HL-60 (cell line): ENCODE measurements around the gene SIPA1.
"Not testable (repeated sequence)": the region's sequence is repeated elsewhere in the genome, so short reads cannot be mapped to it uniquely, and the experiment has no call there.

ENCODE experiments used
- DNase-seq, 2 experiments: peaks; one replicate each; pipeline ENCODE4 v3.0.0-alpha.2; 2010 to 2020; ENCODE audit warnings: low read depth in 1 of 2, low spot score in 1 of 2
- H3K27ac ChIP-seq: fragments of 250-450 bp; sonication (Bioruptor Pico); replicated peaks from 2 replicates; pipeline ENCODE4 v1.5.1; 2020; ENCODE audit warnings: mild to moderate bottlenecking, moderate library complexity
- H3K27me3 ChIP-seq: fragments of 250-450 bp; sonication (Bioruptor Pico); 2 replicates; pipeline ENCODE4 v1.5.1; 2021; ENCODE audit warnings: mild to moderate bottlenecking, moderate library complexity; ENCODE audit not compliant: insufficient read depth, poor library complexity, severe bottlenecking
- H3K4me3 ChIP-seq: replicated peaks from 2 replicates; pipeline ENCODE4 v1.5.1; 2011; ENCODE audit warnings: mild to moderate bottlenecking, control low read depth, low read length; ENCODE audit not compliant: insufficient read depth
- GABPA ChIP-seq: IDR thresholded peaks from 2 replicates; pipeline ENCODE4 v1.6.1; 2012; ENCODE audit warnings: low read depth
- POLR2AphosphoS5 ChIP-seq: IDR thresholded peaks from 2 replicates; pipeline ENCODE4 v1.6.1; 2012; ENCODE audit warnings: low read depth
- REST ChIP-seq: IDR thresholded peaks from 2 replicates; pipeline ENCODE4 v1.6.1; 2012; ENCODE audit warnings: low read depth; ENCODE audit not compliant: insufficient replicate concordance
- SPI1 ChIP-seq: IDR thresholded peaks from 2 replicates; pipeline ENCODE4 v1.6.1; 2012; ENCODE audit warnings: low read depth, mild to moderate bottlenecking, borderline replicate concordance
- TF ChIP-seq, protein P1 (sequence below): IDR thresholded peaks from one replicate; pipeline ENCODE4 v1.5.1; 2011; ENCODE audit warnings: low read length, control low read depth, inconsistent platforms; ENCODE audit not compliant: insufficient read depth

Gene SIPA1

GRCh38 chr11:65634905-65635731 is 2.8 kb upstream of the SIPA1 start:
- TF ChIP-seq GABPA, result no peak
- TF ChIP-seq, protein P1, sequence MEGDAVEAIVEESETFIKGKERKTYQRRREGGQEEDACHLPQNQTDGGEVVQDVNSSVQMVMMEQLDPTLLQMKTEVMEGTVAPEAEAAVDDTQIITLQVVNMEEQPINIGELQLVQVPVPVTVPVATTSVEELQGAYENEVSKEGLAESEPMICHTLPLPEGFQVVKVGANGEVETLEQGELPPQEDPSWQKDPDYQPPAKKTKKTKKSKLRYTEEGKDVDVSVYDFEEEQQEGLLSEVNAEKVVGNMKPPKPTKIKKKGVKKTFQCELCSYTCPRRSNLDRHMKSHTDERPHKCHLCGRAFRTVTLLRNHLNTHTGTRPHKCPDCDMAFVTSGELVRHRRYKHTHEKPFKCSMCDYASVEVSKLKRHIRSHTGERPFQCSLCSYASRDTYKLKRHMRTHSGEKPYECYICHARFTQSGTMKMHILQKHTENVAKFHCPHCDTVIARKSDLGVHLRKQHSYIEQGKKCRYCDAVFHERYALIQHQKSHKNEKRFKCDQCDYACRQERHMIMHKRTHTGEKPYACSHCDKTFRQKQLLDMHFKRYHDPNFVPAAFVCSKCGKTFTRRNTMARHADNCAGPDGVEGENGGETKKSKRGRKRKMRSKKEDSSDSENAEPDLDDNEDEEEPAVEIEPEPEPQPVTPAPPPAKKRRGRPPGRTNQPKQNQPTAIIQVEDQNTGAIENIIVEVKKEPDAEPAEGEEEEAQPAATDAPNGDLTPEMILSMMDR, result no peak
- TF ChIP-seq SPI1, result no peak
- no peak for TF ChIP-seq REST
- Histone ChIP-seq H3K27me3 (no peaks in the 10 kb centered on the region), H3K4me3 (no peak overlapping the region), H3K27ac (no peak overlapping the region)
- no peak for DNase-seq

DNA sequence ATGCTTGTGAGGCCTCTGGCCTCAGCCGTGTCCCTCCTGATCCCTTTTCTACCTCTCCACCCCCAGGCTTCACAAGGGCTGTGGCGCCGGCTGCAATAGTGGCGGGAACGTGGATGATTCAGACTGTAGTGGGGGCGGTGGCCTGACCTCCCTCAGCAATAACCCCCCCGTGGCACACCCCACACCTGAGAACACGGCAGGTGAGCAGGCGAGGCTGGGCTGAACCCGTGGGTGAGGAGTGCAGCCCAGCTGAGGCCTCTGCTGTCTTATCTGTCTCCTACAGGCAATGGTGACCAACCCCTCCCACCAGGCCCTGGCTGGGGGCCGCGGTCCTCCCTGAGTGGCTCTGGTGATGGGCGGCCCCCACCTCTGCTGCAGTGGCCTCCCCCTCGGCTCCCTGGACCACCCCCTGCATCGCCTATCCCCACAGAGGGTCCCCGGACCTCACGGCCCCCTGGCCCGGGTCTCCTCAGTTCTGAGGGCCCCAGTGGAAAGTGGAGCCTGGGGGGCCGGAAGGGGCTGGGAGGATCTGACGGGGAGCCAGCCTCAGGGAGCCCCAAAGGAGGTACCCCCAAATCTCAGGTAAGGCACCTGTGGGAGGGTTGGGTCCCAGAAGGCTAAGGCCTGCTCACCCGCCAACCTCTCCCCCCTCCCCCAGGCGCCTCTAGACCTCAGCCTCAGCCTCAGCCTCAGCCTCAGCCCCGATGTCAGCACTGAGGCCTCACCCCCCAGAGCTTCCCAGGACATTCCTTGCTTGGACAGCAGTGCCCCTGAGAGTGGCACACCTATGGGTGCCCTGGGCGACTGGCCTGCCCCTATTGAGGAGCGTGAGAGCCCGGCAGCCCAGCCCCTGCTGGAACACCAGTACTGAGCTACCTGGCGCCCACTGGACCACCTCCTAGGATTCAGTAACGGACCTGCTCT is 1.5 kb upstream of the SIPA1 start:
- TF ChIP-seq, protein P1, result no peak
- TF ChIP-seq SPI1, result no peak
- Histone ChIP-seq H3K27ac (no peak overlapping the region), H3K27me3 (no peaks in the 10 kb centered on the region), H3K4me3 (no peak overlapping the region)
- no peak for DNase-seq

- TF ChIP-seq, protein P1, result no peak
- TF ChIP-seq REST (no peak), SPI1 (no peak), POLR2AphosphoS5 (no peak), GABPA (no peak)
Observed at GRCh38 chr11:65637032-65637557, 806 bp upstream of the SIPA1 start.

DNA sequence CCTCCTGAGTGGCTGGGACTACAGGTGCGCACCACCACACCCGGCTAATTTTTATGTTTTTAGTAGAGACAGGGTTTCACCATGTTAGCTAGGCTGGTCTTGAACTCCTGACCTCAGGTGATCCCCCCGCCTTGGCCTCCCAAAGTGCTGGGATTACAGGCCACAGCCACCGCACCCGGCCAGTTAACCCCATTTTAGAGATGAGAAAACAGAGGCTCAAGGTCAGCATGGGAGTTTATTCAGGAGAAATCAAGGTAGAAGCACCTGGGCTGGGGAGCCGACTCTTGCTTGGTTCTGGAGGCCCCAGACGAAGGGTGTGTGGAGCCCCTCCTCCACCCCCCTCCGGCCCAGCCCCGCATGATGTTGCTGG is 1.3 kb downstream of the SIPA1 start:
- not testable (repeated sequence) for H3K27me3 ChIP-seq, DNase-seq
- peak overlapping the region; percentile 85; the same call in 1 of the 2 replicates for H3K4me3 ChIP-seq
- peak overlapping the region; percentile 99 for H3K27ac ChIP-seq

More at GRCh38 chr11:65637032-65637557, 806 bp upstream of the SIPA1 start:
- Histone ChIP-seq H3K27ac (peak overlapping the region; percentile 35; the same call in 1 of the 2 replicates), H3K4me3 (no peak overlapping the region), H3K27me3 (no peaks in the 10 kb centered on the region)
- DNase-seq, result no peak
